GM18867 (cell line): Measurements from ENCODE around the gene EXOC4.

Experiments used
- ATAC-seq: cut with Tn5 transposase; IDR thresholded peaks from one replicate; pipeline ENCODE4 v1.9.1; 2021; ENCODE audit warnings: mild to moderate bottlenecking, moderate library complexity; ENCODE audit not compliant: unreplicated experiment

The EXOC4 gene

GRCh38 chr7:133690740-133691139, 437.9 kb downstream of the EXOC4 start:
- ATAC-seq = no peak

GRCh38 chr7:133691727-133692610, 439.1 kb downstream of the EXOC4 start:
- no peak for ATAC-seq

GRCh38 chr7:133693281-133693680, 440.4 kb downstream of the EXOC4 start:
- ATAC-seq = no peak

GRCh38 chr7:133696056-133696455, 443.2 kb downstream of the EXOC4 start:
- no peak for ATAC-seq

- ATAC-seq = no peak
Observed at GRCh38 chr7:133697585-133697984, 444.7 kb downstream of the EXOC4 start.

- ATAC-seq = no peak
Observed at GRCh38 chr7:133698127-133698526, 445.2 kb downstream of the EXOC4 start.

- ATAC-seq = no peak
Observed at GRCh38 chr7:133699386-133699785, 446.5 kb downstream of the EXOC4 start.

GRCh38 chr7:133702078-133702477, 449.2 kb downstream of the EXOC4 start:
- ATAC-seq = no peak

GRCh38 chr7:133702960-133703359, 450.1 kb downstream of the EXOC4 start:
- ATAC-seq = no peak

- ATAC-seq = no peak
Observed at GRCh38 chr7:133703547-133703946, 450.7 kb downstream of the EXOC4 start.

- ATAC-seq = no peak
Observed at GRCh38 chr7:133704453-133704852, 451.6 kb downstream of the EXOC4 start.

GRCh38 chr7:133705596-133705995, 452.7 kb downstream of the EXOC4 start:
- no peak for ATAC-seq

GRCh38 chr7:133706016-133706415, 453.1 kb downstream of the EXOC4 start:
- no peak for ATAC-seq

GRCh38 chr7:133709036-133709880, 456.4 kb downstream of the EXOC4 start:
- no peak for ATAC-seq

- no peak for ATAC-seq
Observed at GRCh38 chr7:133712544-133712943, 459.7 kb downstream of the EXOC4 start.

- ATAC-seq = no peak
Observed at GRCh38 chr7:133714654-133715053, 461.8 kb downstream of the EXOC4 start.

GRCh38 chr7:133718131-133718530, 465.3 kb downstream of the EXOC4 start:
- no peak for ATAC-seq

- ATAC-seq = no peak
Observed at GRCh38 chr7:133723044-133723443, 470.2 kb downstream of the EXOC4 start.

GRCh38 chr7:133724148-133724547, 471.3 kb downstream of the EXOC4 start:
- ATAC-seq = no peak

- no peak for ATAC-seq
Observed at GRCh38 chr7:133724694-133725093, 471.8 kb downstream of the EXOC4 start.

- no peak for ATAC-seq
Observed at GRCh38 chr7:133727476-133728214, 474.8 kb downstream of the EXOC4 start.
